GM12878 (cell line): ENCODE results near the gene CRAMP1. TPM values are rescaled to one million over a fixed set of nuclear protein-coding genes. Genes with fewer than 3 reads are reported as not detected.

Source experiments
- BHLHE40 ChIP-seq, 2 experiments: fragments of 450-650 bp in 1 of 2; IDR thresholded peaks; 2 replicates each; pipeline ENCODE4 v1.6.1; 2011 to 2017; ENCODE audit warnings: low read depth in 2 of 2, borderline replicate concordance in 1 of 2, improper control_type of control experiment in 1 of 2, low read length in 1 of 2, mild to moderate bottlenecking in 1 of 2
- BRCA1 ChIP-seq: IDR thresholded peaks from 2 replicates; pipeline ENCODE4 v1.6.1; 2011; ENCODE audit warnings: low read depth, low read length, improper control_type of control experiment
- CHD2 ChIP-seq: IDR thresholded peaks from 2 replicates; pipeline ENCODE4 v1.6.1; 2011; ENCODE audit warnings: low read depth, low read length, improper control_type of control experiment, borderline replicate concordance
- CREM ChIP-seq: IDR thresholded peaks from 2 replicates; pipeline ENCODE4 v1.6.1; 2014; ENCODE audit warnings: antibody characterized with exemption, low read depth
- EZH2 ChIP-seq: IDR thresholded peaks from 2 replicates; pipeline ENCODE4 v1.6.1; 2012; ENCODE audit warnings: low read depth, mild to moderate bottlenecking, control low read depth, inconsistent platforms, low read length, borderline replicate concordance; ENCODE audit not compliant: control insufficient read depth
- FOS ChIP-seq: IDR thresholded peaks from 3 replicates; pipeline ENCODE4 v1.6.1; 2011; ENCODE audit warnings: borderline replicate concordance; ENCODE audit not compliant: insufficient read length; ENCODE audit errors: extremely low read depth
- FOXM1 ChIP-seq: IDR thresholded peaks from 2 replicates; pipeline ENCODE4 v1.6.1; 2012; ENCODE audit warnings: low read depth, mild to moderate bottlenecking, inconsistent platforms, low read length, moderate library complexity
- HDAC2 ChIP-seq: fragments of 200-600 bp; sonication (generic); IDR thresholded peaks from 2 replicates; pipeline ENCODE4 v1.6.1; 2017
- HDAC6 ChIP-seq: fragments of 200-600 bp; sonication (generic); IDR thresholded peaks from one replicate; pipeline ENCODE4 v1.8.0; 2017; ENCODE audit warnings: antibody characterized with exemption; ENCODE audit not compliant: unreplicated experiment
- IKZF2 ChIP-seq, 2 experiments: fragments of 450-650 bp; IDR thresholded peaks; 2 replicates each; pipeline ENCODE4 v1.6.1; 2017; ENCODE audit warnings: mild to moderate bottlenecking in 2 of 2, moderate library complexity in 2 of 2
- LARP7 ChIP-seq: fragments of 450-650 bp; IDR thresholded peaks from 2 replicates; pipeline ENCODE4 v1.6.1; 2017; ENCODE audit warnings: mild to moderate bottlenecking
- MLLT1 ChIP-seq: fragments of 450-650 bp; IDR thresholded peaks from 2 replicates; pipeline ENCODE4 v1.6.1; 2016; ENCODE audit warnings: mild to moderate bottlenecking
- POLR2AphosphoS2 ChIP-seq: IDR thresholded peaks from 2 replicates; pipeline ENCODE4 v1.6.1; 2011; ENCODE audit warnings: low read depth, mild to moderate bottlenecking, low read length, improper control_type of control experiment, moderate library complexity
- RBBP5 ChIP-seq: fragments of 200-600 bp; sonication (generic); conservative IDR thresholded peaks from 2 replicates; pipeline ENCODE4 v1.6.1; 2016
- SMC3 ChIP-seq: IDR thresholded peaks from 2 replicates; pipeline ENCODE4 v1.6.1; 2011; ENCODE audit warnings: low read length, improper control_type of control experiment, borderline replicate concordance
- SP1 ChIP-seq: IDR thresholded peaks from one replicate; pipeline ENCODE4 v1.6.1; 2011; ENCODE audit warnings: low read depth, low read length
- SRF ChIP-seq, 2 experiments: IDR thresholded peaks; 2 replicates each; pipeline ENCODE4 v1.6.1; 2011; ENCODE audit warnings: low read depth in 2 of 2, low read length in 2 of 2, mild to moderate bottlenecking in 1 of 2, moderate library complexity in 1 of 2
- STAT1 ChIP-seq: fragments of 450-650 bp; conservative IDR thresholded peaks from 2 replicates; pipeline ENCODE4 v1.6.1; 2014; ENCODE audit warnings: antibody characterized with exemption, mild to moderate bottlenecking
- ZNF217 ChIP-seq: fragments of 450-650 bp; IDR thresholded peaks from 2 replicates; pipeline ENCODE4 v1.6.1; 2017; ENCODE audit warnings: antibody characterized with exemption, mild to moderate bottlenecking
- ZNF384 ChIP-seq: IDR thresholded peaks from 2 replicates; pipeline ENCODE4 v1.6.1; 2012; ENCODE audit warnings: low read depth, mild to moderate bottlenecking, low read length, improper control_type of control experiment, borderline replicate concordance
- polyA plus RNA-seq, 11 experiments: library from polyadenylated mRNA; depleted of rRNA in 4 of 11; unstranded in 6 of 11; stranded (reverse) in 5 of 11; fragments of >200 nt; fragmentation: Nextera tagmentation in 4 of 11; fragmentation: Illumina TruSeq in 1 of 11; extraction: Ambion mirVana in 4 of 11; extraction: Trizol in 1 of 11; gene quantifications; 1 replicate in 1 of 11; 2 replicates in 10 of 11; pipeline versions ENCODE4 v1.2.1 to v1.2.3, GENCODE V29; 2011 to 2016; ENCODE audit warnings: inconsistent platforms in 2 of 11, missing spikeins in 2 of 11, low read depth in 1 of 11
- total RNA-seq, 4 experiments: library from RNA; depleted of rRNA in 3 of 4; stranded (reverse); fragments of >200 nt in 3 of 4; fragmentation: Illumina TruSeq in 1 of 4; extraction: Trizol in 1 of 4; gene quantifications; 2 replicates each; pipeline versions ENCODE4 v1.2.1 to v1.2.3, GENCODE V29; 2013 to 2021
- TF ChIP-seq, protein P1 (sequence below): IDR thresholded peaks from 2 replicates; pipeline ENCODE4 v1.6.1; 2011; ENCODE audit warnings: borderline replicate concordance, low read depth, mild to moderate bottlenecking, moderate library complexity, mixed read lengths, low read length; ENCODE audit not compliant: insufficient read depth; ENCODE audit errors: extremely low read length
- TF ChIP-seq, protein P2 (sequence below): fragments of 450-650 bp; IDR thresholded peaks from 2 replicates; pipeline ENCODE4 v1.6.1; 2017; ENCODE audit warnings: borderline replicate concordance
- TF ChIP-seq, protein P3 (sequence below): fragments of 450-650 bp; formaldehyde crosslinking; IDR thresholded peaks from 2 replicates; pipeline ENCODE4 v1.5.0; 2022; ENCODE audit warnings: mild to moderate bottlenecking, missing genetic modification characterization

Gene CRAMP1
- total and polyA plus RNA-seq, 10 of the 15 experiments (the other 5 are each of a cell fraction or from before 2014, with no cell fraction given) = 0.37 to 9.8 (median 3.9) TPM

GRCh38 chr16:1705688-1706385, 93.7 kb downstream of the CRAMP1 start, which contains the start of gene MAPK8IP3 (continued):
- TF ChIP-seq CHD2 (0 out of 2 replicates have a peak, but pooled peaks have one; percentile 60), MLLT1 (peak; percentile 53; the same call in 1 of the 2 replicates), SP1 (peak; percentile 80), IKZF2 (IDR thresholded peaks at IDR 0.05) (peak in 1 of 2 experiments; percentile 68; a peak in 2 of 4 replicates), HDAC2 (no peak), RBBP5 (no peak), FOXM1 (no peak), POLR2AphosphoS2 (peak; percentile 83), STAT1 (peak; percentile 94; the same call in 1 of the 2 replicates), ZNF217 (peak; percentile 80; the same call in 1 of the 2 replicates), BRCA1 (peak; percentile 40; the same call in 1 of the 2 replicates), LARP7 (peak; percentile 98), HDAC6 (peak; percentile 28), CREM (peak; percentile 98), SMC3 (peak; percentile 38), BHLHE40 (IDR thresholded peaks at IDR 0.05; ENCODE audit: borderline replicate concordance in 1 of 2, low read depth in 2 of 2, low read length in 1 of 2) (peak; percentile 75 to 80; a peak in 3 of 4 replicates), EZH2 (no peak), ZNF384 (peak; percentile 58; the same call in 1 of the 2 replicates), SRF (IDR thresholded peaks at IDR 0.05; ENCODE audit: low read depth in 2 of 2, low read length in 2 of 2) (0 out of 4 replicates have a peak, but pooled peaks have one; percentile 23 to 36), FOS (no peak)
- TF ChIP-seq, protein P1, sequence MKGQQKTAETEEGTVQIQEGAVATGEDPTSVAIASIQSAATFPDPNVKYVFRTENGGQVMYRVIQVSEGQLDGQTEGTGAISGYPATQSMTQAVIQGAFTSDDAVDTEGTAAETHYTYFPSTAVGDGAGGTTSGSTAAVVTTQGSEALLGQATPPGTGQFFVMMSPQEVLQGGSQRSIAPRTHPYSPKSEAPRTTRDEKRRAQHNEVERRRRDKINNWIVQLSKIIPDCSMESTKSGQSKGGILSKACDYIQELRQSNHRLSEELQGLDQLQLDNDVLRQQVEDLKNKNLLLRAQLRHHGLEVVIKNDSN = peak; percentile 10
- TF ChIP-seq, protein P2, sequence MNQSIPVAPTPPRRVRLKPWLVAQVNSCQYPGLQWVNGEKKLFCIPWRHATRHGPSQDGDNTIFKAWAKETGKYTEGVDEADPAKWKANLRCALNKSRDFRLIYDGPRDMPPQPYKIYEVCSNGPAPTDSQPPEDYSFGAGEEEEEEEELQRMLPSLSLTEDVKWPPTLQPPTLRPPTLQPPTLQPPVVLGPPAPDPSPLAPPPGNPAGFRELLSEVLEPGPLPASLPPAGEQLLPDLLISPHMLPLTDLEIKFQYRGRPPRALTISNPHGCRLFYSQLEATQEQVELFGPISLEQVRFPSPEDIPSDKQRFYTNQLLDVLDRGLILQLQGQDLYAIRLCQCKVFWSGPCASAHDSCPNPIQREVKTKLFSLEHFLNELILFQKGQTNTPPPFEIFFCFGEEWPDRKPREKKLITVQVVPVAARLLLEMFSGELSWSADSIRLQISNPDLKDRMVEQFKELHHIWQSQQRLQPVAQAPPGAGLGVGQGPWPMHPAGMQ = no peak
- TF ChIP-seq, protein P3, sequence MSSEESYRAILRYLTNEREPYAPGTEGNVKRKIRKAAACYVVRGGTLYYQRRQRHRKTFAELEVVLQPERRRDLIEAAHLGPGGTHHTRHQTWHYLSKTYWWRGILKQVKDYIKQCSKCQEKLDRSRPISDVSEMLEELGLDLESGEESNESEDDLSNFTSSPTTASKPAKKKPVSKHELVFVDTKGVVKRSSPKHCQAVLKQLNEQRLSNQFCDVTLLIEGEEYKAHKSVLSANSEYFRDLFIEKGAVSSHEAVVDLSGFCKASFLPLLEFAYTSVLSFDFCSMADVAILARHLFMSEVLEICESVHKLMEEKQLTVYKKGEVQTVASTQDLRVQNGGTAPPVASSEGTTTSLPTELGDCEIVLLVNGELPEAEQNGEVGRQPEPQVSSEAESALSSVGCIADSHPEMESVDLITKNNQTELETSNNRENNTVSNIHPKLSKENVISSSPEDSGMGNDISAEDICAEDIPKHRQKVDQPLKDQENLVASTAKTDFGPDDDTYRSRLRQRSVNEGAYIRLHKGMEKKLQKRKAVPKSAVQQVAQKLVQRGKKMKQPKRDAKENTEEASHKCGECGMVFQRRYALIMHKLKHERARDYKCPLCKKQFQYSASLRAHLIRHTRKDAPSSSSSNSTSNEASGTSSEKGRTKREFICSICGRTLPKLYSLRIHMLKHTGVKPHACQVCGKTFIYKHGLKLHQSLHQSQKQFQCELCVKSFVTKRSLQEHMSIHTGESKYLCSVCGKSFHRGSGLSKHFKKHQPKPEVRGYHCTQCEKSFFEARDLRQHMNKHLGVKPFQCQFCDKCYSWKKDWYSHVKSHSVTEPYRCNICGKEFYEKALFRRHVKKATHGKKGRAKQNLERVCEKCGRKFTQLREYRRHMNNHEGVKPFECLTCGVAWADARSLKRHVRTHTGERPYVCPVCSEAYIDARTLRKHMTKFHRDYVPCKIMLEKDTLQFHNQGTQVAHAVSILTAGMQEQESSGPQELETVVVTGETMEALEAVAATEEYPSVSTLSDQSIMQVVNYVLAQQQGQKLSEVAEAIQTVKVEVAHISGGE (CRISPR knock-in tag) = peak; percentile 42
